RWPE2 (cell line): ENCODE data around the gene COMT.

Source experiments
- ATAC-seq: fragments of 200-7000 bp; cut with Tn5 transposase; 3 replicates; pipeline ENCODE4 v1.9.1; 2021; ENCODE audit warnings: low read depth
- DNase-seq: peaks from one replicate; pipeline ENCODE4 v3.0.0-alpha.2; 2020; ENCODE audit warnings: low spot score
- H3K27ac ChIP-seq: fragments of 450-650 bp; 2 replicates; pipeline ENCODE4 v1.5.1; 2017; ENCODE audit warnings: mild to moderate bottlenecking; ENCODE audit not compliant: poor library complexity, severe bottlenecking
- H3K27me3 ChIP-seq: fragments of 250-450 bp; sonication (Bioruptor Pico); 2 replicates; pipeline ENCODE4 v1.5.1; 2021; ENCODE audit warnings: mild to moderate bottlenecking, moderate library complexity; ENCODE audit not compliant: insufficient read depth, poor library complexity, severe bottlenecking
- H3K36me3 ChIP-seq: fragments of 250-450 bp; sonication (Bioruptor Pico); 2 replicates; pipeline ENCODE4 v1.5.1; 2020; ENCODE audit warnings: low read depth, mild to moderate bottlenecking, moderate library complexity
- H3K4me1 ChIP-seq: fragments of 250-450 bp; sonication (Bioruptor Pico); 2 replicates; pipeline ENCODE4 v1.5.1; 2021; ENCODE audit warnings: mild to moderate bottlenecking, moderate library complexity; ENCODE audit not compliant: insufficient read depth, poor library complexity, severe bottlenecking
- H3K4me3 ChIP-seq: fragments of 250-450 bp; sonication (Bioruptor Pico); 2 replicates; pipeline ENCODE4 v1.5.1; 2021; ENCODE audit warnings: mild to moderate bottlenecking, moderate library complexity; ENCODE audit not compliant: severe bottlenecking
- H3K9me3 ChIP-seq: fragments of 250-450 bp; sonication (Bioruptor Pico); 2 replicates; pipeline ENCODE4 v1.5.1; 2021; ENCODE audit warnings: mild to moderate bottlenecking, moderate library complexity; ENCODE audit not compliant: severe bottlenecking
- CTCF ChIP-seq: fragments of 450-650 bp; IDR thresholded peaks from one replicate; pipeline ENCODE4 v1.5.1; 2017; ENCODE audit warnings: mild to moderate bottlenecking, moderate library complexity; ENCODE audit not compliant: poor library complexity, severe bottlenecking

The COMT gene

GRCh38 chr22:19983741-19984140 lies 42.2 kb downstream of the COMT start:
- Histone ChIP-seq H3K4me3 (no peak overlapping the region), H3K36me3 (peaks cover 7% of the 10 kb centered on the region; the same call in 1 of the 2 replicates), H3K27me3 (no peaks in the 10 kb centered on the region), H3K27ac (peak overlapping the region; percentile 39), H3K4me1 (peaks cover 23% of the 10 kb centered on the region), H3K9me3 (peaks cover 2% of the 10 kb centered on the region)
- TF ChIP-seq CTCF, result no peak
- ATAC-seq (no peak), DNase-seq (no peak)

GRCh38 chr22:19984201-19984753 lies 42.7 kb downstream of the COMT start:
- Histone ChIP-seq H3K27me3 (no peaks in the 10 kb centered on the region), H3K36me3 (peaks cover 5% of the 10 kb centered on the region; the same call in 1 of the 2 replicates), H3K27ac (peak overlapping the region; percentile 39), H3K4me1 (peaks cover 23% of the 10 kb centered on the region), H3K4me3 (no peak overlapping the region), H3K9me3 (peaks cover 2% of the 10 kb centered on the region)
- peak; percentile 59 for ATAC-seq
- TF ChIP-seq CTCF, result no peak
- no peak for DNase-seq

GRCh38 chr22:19984851-19985811 lies 43.6 kb downstream of the COMT start:
- Histone ChIP-seq H3K27ac (peak overlapping the region; percentile 39), H3K27me3 (no peaks in the 10 kb centered on the region), H3K4me1 (peaks cover 23% of the 10 kb centered on the region), H3K36me3 (0 out of 2 replicates have a peak, but pooled peaks cover 2% of the 10 kb centered on the region), H3K9me3 (peaks cover 2% of the 10 kb centered on the region), H3K4me3 (no peak overlapping the region)
- ATAC-seq (no peak), DNase-seq (no peak)
- no peak for TF ChIP-seq CTCF

- TF ChIP-seq CTCF, result no peak
- DNase-seq, result no peak
- Histone ChIP-seq H3K4me3 (peak overlapping the region; percentile 57), H3K4me1 (peaks cover 23% of the 10 kb centered on the region), H3K36me3 (no peaks in the 10 kb centered on the region), H3K9me3 (no peaks in the 10 kb centered on the region), H3K27ac (peak overlapping the region; percentile 33), H3K27me3 (no peaks in the 10 kb centered on the region)
- ATAC-seq, result no peak
These were observed 44.4 kb downstream of the COMT start for GRCh38 chr22:19986011-19986409.
